ENCODE results near the gene VSIR. TPM values are rescaled to one million over a fixed set of nuclear protein-coding genes. Genes with fewer than 3 reads are reported as not detected.

VSIR gene
- total RNA-seq, 1 experiment from 2014 or later = 57.7 TPM

DNA sequence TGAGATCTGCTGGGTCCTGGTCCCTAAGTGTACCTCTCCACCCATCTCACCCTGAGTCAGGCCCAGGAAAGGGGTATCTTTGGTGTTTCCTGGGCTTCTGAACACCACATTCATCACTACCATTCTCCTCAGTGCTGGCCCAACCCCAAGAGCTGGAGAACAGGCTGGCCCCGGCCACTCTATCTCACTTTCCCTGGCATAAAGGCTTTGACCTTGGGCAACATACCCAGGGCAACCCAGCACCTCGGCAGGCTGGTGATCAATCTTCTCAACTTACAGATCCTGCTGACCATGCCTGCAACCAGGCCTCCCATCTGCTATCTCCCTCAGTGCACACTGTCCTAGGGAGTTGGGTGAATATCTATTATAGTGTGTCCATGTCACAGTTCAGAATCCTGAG, 2.1 kb downstream of the VSIR start:
- no peak overlapping the region for H2AFZ ChIP-seq
- no peaks in the 10 kb centered on the region for H3K9me3 ChIP-seq (ENCODE audit: insufficient read depth, low read depth)
- H3K27me3 ChIP-seq (ENCODE audit: insufficient read depth, low read depth) = no peaks in the 10 kb centered on the region
- H4K20me1 ChIP-seq (ENCODE audit: insufficient read depth) = no peaks in the 10 kb centered on the region
- no TSS peak for BruUV-seq (replicated peaks)
- TF ChIP-seq EZH2 (IDR thresholded peaks at IDR 0.05; ENCODE audit: low read depth) = no peak
- TF ChIP-seq, protein P1, sequence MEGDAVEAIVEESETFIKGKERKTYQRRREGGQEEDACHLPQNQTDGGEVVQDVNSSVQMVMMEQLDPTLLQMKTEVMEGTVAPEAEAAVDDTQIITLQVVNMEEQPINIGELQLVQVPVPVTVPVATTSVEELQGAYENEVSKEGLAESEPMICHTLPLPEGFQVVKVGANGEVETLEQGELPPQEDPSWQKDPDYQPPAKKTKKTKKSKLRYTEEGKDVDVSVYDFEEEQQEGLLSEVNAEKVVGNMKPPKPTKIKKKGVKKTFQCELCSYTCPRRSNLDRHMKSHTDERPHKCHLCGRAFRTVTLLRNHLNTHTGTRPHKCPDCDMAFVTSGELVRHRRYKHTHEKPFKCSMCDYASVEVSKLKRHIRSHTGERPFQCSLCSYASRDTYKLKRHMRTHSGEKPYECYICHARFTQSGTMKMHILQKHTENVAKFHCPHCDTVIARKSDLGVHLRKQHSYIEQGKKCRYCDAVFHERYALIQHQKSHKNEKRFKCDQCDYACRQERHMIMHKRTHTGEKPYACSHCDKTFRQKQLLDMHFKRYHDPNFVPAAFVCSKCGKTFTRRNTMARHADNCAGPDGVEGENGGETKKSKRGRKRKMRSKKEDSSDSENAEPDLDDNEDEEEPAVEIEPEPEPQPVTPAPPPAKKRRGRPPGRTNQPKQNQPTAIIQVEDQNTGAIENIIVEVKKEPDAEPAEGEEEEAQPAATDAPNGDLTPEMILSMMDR (conservative IDR thresholded peaks at IDR 0.05) = no peak
- CTCF ChIA-PET = no interaction called here
- peaks cover 53% of the 10 kb centered on the region for H3F3A ChIP-seq (ENCODE audit: insufficient read depth, low read depth)
- DNase-seq = no peak
- POLR2A ChIA-PET (ENCODE audit: unreplicated experiment) = no interaction called here
- peaks cover 43% of the 10 kb centered on the region for H3K79me2 ChIP-seq (ENCODE audit: low read depth)
- peaks cover 6% of the 10 kb centered on the region for H3K36me3 ChIP-seq (ENCODE audit: low read depth)
- peaks cover 81% of the 10 kb centered on the region for H3K4me1 ChIP-seq (replicated peaks; ENCODE audit: insufficient read depth)
- H3K9me2 ChIP-seq (ENCODE audit: insufficient read depth) = no peaks in the 10 kb centered on the region
- peak overlapping the region; percentile 81; the same call in 1 of the 2 replicates for H3K4me3 ChIP-seq
- intact Hi-C loops (cut with micrococcal nuclease; ENCODE audit: unreplicated experiment) = no loop called here
- H3K4me2 ChIP-seq = peak overlapping the region; percentile 99
- H3K27ac ChIP-seq = peak overlapping the region; percentile 53

DNA sequence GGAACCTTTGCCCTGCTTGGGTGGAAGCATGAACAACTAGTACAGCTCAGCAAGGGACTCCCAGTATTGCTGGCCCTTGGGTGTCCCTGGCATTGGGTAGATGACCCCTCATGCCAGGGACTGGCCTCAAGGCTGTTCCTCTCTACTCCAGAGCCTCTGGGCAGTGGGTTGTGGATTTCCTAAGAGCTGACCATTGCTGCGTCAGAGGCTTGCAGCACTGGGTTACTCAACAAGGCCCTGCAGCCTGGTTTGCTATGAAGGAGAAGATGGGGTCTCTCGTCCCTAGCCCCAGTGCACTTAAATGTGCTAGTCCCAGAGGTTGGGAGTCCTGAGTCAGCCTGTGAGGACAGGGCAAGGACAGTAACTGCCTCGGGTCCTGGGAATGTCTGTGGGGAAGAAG, 2.5 kb downstream of the VSIR start:
- Histone ChIP-seq H2AFZ (no peak overlapping the region), H3K79me2 (ENCODE audit: low read depth) (peaks cover 43% of the 10 kb centered on the region), H3K4me2 (peak overlapping the region; percentile 99), H3K27ac (peak overlapping the region; percentile 53), H3K27me3 (ENCODE audit: insufficient read depth, low read depth) (no peaks in the 10 kb centered on the region), H3K4me1 (replicated peaks; ENCODE audit: insufficient read depth) (peaks cover 85% of the 10 kb centered on the region), H3K4me3 (no peak overlapping the region), H4K20me1 (ENCODE audit: insufficient read depth) (no peaks in the 10 kb centered on the region), H3K9me2 (ENCODE audit: insufficient read depth) (no peaks in the 10 kb centered on the region), H3F3A (ENCODE audit: insufficient read depth, low read depth) (peaks cover 57% of the 10 kb centered on the region), H3K9me3 (ENCODE audit: insufficient read depth, low read depth) (no peaks in the 10 kb centered on the region), H3K36me3 (ENCODE audit: low read depth) (peaks cover 6% of the 10 kb centered on the region)
- POLR2A ChIA-PET (ENCODE audit: unreplicated experiment) = no interaction called here
- BruUV-seq (replicated peaks) = no TSS peak
- CTCF ChIA-PET = no interaction called here
- intact Hi-C loops (cut with micrococcal nuclease; ENCODE audit: unreplicated experiment) = no loop called here
- TF ChIP-seq, protein P1 (conservative IDR thresholded peaks at IDR 0.05) = no peak
- TF ChIP-seq EZH2 (IDR thresholded peaks at IDR 0.05; ENCODE audit: low read depth) = no peak
- DNase-seq = peak in 1 of 2 experiments; percentile 52

DNA sequence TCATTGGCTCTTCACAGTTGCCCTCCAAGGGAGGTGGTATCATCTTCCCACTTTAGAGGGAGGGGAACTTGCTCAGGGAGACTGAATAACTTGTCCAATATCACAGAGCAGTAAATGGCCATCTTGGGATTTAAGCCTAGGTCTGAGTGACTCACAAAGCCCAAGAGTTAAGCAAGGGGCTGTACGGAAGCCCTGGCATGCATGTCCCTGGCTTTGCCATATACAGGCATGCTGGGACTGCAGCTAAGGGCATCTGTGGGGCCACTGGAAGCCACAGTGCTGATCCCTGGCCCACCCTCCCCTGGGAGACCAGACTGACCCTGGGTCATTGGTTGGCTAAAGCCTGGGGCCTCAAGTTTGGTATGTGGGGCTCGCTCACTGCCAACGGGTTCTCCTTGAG, 3.1 kb downstream of the VSIR start:
- POLR2A ChIA-PET (ENCODE audit: unreplicated experiment) = no interaction called here
- H3K36me3 ChIP-seq (ENCODE audit: low read depth) = peaks cover 6% of the 10 kb centered on the region
- H4K20me1 ChIP-seq (ENCODE audit: insufficient read depth) = no peaks in the 10 kb centered on the region
- DNase-seq = peak in 1 of 2 experiments; percentile 77
- peak overlapping the region; percentile 53 for H3K27ac ChIP-seq
- H3F3A ChIP-seq (ENCODE audit: insufficient read depth, low read depth) = peaks cover 62% of the 10 kb centered on the region
- H3K9me2 ChIP-seq (ENCODE audit: insufficient read depth) = no peaks in the 10 kb centered on the region
- no TSS peak for BruUV-seq (replicated peaks)
- H3K4me1 ChIP-seq (replicated peaks; ENCODE audit: insufficient read depth) = peaks cover 90% of the 10 kb centered on the region
- H2AFZ ChIP-seq = no peak overlapping the region
- peak overlapping the region; percentile 99 for H3K4me2 ChIP-seq
- H3K9me3 ChIP-seq (ENCODE audit: insufficient read depth, low read depth) = no peaks in the 10 kb centered on the region
- H3K79me2 ChIP-seq (ENCODE audit: low read depth) = peaks cover 43% of the 10 kb centered on the region
- H3K27me3 ChIP-seq (ENCODE audit: insufficient read depth, low read depth) = no peaks in the 10 kb centered on the region
- intact Hi-C loops (cut with micrococcal nuclease; ENCODE audit: unreplicated experiment) = no loop called here
- CTCF ChIA-PET = no interaction called here
- H3K4me3 ChIP-seq = no peak overlapping the region
- TF ChIP-seq, protein P1 (conservative IDR thresholded peaks at IDR 0.05) = no peak
- no peak for TF ChIP-seq EZH2 (IDR thresholded peaks at IDR 0.05; ENCODE audit: low read depth)

Data from PC-9 (cell line).